Hepatocyte (in vitro differentiated cells): ENCODE measurements around the gene SLC25A29.

Experiments used
- EZH2 ChIP-seq: fragments of 200-600 bp; sonication (generic); IDR thresholded peaks from 2 replicates; pipeline ENCODE4 v1.6.1; 2016; ENCODE audit warnings: antibody characterized with exemption, mild to moderate bottlenecking, borderline replicate concordance
- TF ChIP-seq, protein P1 (sequence below): fragments of 200-600 bp; sonication (generic); IDR thresholded peaks from 2 replicates; pipeline ENCODE4 v1.5.1; 2016; ENCODE audit warnings: antibody characterized with exemption, mild to moderate bottlenecking; ENCODE audit not compliant: poor library complexity

DNA sequence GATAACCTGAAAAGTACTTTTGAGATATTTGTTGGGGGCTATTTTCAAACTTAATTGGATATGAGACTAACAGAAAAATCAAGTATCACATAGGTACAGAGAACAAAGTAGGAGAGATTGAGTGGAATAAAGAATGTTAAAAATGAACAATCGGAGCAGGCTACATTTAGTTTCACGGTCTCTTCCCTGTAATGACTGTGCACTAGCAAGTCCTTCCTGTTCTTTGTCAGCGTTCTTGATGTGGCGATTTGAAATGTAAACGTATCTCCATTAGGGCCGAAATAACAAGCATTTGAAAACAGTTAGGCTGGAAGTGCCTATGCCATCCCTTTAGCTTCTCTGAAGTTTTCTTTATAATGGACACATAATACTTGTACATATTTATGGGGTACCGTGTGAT is 31.0 kb downstream of the SLC25A29 start:
- TF ChIP-seq, protein P1, sequence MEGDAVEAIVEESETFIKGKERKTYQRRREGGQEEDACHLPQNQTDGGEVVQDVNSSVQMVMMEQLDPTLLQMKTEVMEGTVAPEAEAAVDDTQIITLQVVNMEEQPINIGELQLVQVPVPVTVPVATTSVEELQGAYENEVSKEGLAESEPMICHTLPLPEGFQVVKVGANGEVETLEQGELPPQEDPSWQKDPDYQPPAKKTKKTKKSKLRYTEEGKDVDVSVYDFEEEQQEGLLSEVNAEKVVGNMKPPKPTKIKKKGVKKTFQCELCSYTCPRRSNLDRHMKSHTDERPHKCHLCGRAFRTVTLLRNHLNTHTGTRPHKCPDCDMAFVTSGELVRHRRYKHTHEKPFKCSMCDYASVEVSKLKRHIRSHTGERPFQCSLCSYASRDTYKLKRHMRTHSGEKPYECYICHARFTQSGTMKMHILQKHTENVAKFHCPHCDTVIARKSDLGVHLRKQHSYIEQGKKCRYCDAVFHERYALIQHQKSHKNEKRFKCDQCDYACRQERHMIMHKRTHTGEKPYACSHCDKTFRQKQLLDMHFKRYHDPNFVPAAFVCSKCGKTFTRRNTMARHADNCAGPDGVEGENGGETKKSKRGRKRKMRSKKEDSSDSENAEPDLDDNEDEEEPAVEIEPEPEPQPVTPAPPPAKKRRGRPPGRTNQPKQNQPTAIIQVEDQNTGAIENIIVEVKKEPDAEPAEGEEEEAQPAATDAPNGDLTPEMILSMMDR = no peak
- no peak for TF ChIP-seq EZH2
